SK-N-SH (cell line): ENCODE data around the gene ADISSP. TPM values are rescaled to one million over a fixed set of nuclear protein-coding genes. Genes with fewer than 3 reads are reported as not detected.
A peak's percentile ranks its signal among the peaks of the same experiment; 100 is the strongest.

Experiments used
- CTCF ChIA-PET: fragments of 300-600, 350-600 bp; formaldehyde crosslinking; extraction: SDS; loops from one replicate; lab custom pipeline; 2021; lab: Yijun Ruan, JAX
- POLR2A ChIA-PET: fragments of 350-600 bp; sonication (Branson Sonifier 250); formaldehyde crosslinking; extraction: SDS; loops from one replicate; lab custom pipeline; 2020; ENCODE audit warnings: antibody characterized with exemption, inconsistent platforms; lab: Yijun Ruan, JAX
- DNase-seq: peaks from one replicate; pipeline ENCODE4 v3.0.0; 2012
- H2AFZ ChIP-seq: fragments of 200-600 bp; sonication (generic); 2 replicates; pipeline ENCODE4 v1.8.1; 2016; ENCODE audit warnings: antibody characterized with exemption, mild to moderate bottlenecking, low read depth
- H3F3A ChIP-seq: fragments of 200-600 bp; sonication (generic); replicated peaks from 2 replicates; pipeline ENCODE3; 2016; ENCODE audit warnings: antibody characterized with exemption, mild to moderate bottlenecking; ENCODE audit not compliant: insufficient read depth
- H3K27ac ChIP-seq, 2 experiments: fragments of 200-500 bp in 1 of 2; fragments of 200-600 bp in 1 of 2; sonication (Bioruptor generic) in 1 of 2; sonication (generic), shearing (Covaris generic) in 1 of 2; 2 replicates each; pipeline versions ENCODE4 v1.5.1 to v1.6.1; 2014 to 2016; ENCODE audit warnings: low read depth in 2 of 2, inconsistent platforms in 1 of 2, low read length in 1 of 2, mild to moderate bottlenecking in 1 of 2, mixed read lengths in 1 of 2
- H3K27me3 ChIP-seq: fragments of 200-600 bp; sonication (generic), shearing (Covaris generic); 2 replicates; pipeline ENCODE4 v1.6.1; 2016; ENCODE audit warnings: mixed run types; ENCODE audit not compliant: insufficient read depth
- H3K36me3 ChIP-seq, 2 experiments: fragments of 200-500 bp in 1 of 2; fragments of 200-600 bp in 1 of 2; sonication (Bioruptor generic) in 1 of 2; sonication (generic) in 1 of 2; replicated peaks in 1 of 2; 2 replicates each; pipeline versions ENCODE3 to v1.5.1; 2014 to 2016; ENCODE audit warnings: low read length in 1 of 2, mild to moderate bottlenecking in 1 of 2; ENCODE audit not compliant: insufficient read depth in 2 of 2, control insufficient read depth in 1 of 2
- H3K4me1 ChIP-seq, 2 experiments: fragments of 200-500 bp in 1 of 2; fragments of 200-600 bp in 1 of 2; sonication (Bioruptor generic) in 1 of 2; sonication (generic), shearing (Covaris generic) in 1 of 2; 2 replicates each; pipeline versions ENCODE4 v1.5.1 to v1.6.1; 2014 to 2016; ENCODE audit warnings: low read depth in 1 of 2, low read length in 1 of 2, mixed run types in 1 of 2; ENCODE audit not compliant: insufficient read depth in 2 of 2, control insufficient read depth in 1 of 2
- H3K4me2 ChIP-seq: fragments of 200-600 bp; sonication (generic), shearing (Covaris generic); 2 replicates; pipeline ENCODE4 v1.6.1; 2017; ENCODE audit warnings: mixed run types
- H3K4me3 ChIP-seq, 2 experiments: fragments of 200-500 bp in 1 of 2; fragments of 200-600 bp in 1 of 2; sonication (Bioruptor generic) in 1 of 2; sonication (generic), shearing (Covaris generic) in 1 of 2; 2 replicates each; pipeline versions ENCODE4 v1.5.1 to v1.8.1; 2014 to 2016; ENCODE audit warnings: low read depth in 2 of 2, inconsistent platforms in 1 of 2, low read length in 1 of 2, mild to moderate bottlenecking in 1 of 2, mixed read lengths in 1 of 2, moderate library complexity in 1 of 2
- H3K79me2 ChIP-seq: fragments of 200-600 bp; sonication (generic); 2 replicates; pipeline ENCODE4 v1.8.1; 2017; ENCODE audit warnings: mild to moderate bottlenecking; ENCODE audit not compliant: insufficient read depth
- H3K9ac ChIP-seq: fragments of 200-600 bp; sonication (generic); 2 replicates; pipeline ENCODE4 v1.6.1; 2017; ENCODE audit warnings: mixed run types
- H3K9me2 ChIP-seq: fragments of 200-600 bp; sonication (generic); 2 replicates; pipeline ENCODE4 v1.6.1; 2017; ENCODE audit warnings: mixed run types
- H3K9me3 ChIP-seq: fragments of 200-600 bp; sonication (generic); 2 replicates; pipeline ENCODE4 v1.6.1; 2017; ENCODE audit warnings: mixed run types, mild to moderate bottlenecking, moderate library complexity
- H4K20me1 ChIP-seq: fragments of 200-600 bp; sonication (generic); 2 replicates; pipeline ENCODE4 v1.6.1; 2017; ENCODE audit warnings: mild to moderate bottlenecking, mixed run types; ENCODE audit not compliant: insufficient read depth
- EP300 ChIP-seq, 2 experiments: IDR thresholded peaks; 2 replicates each; pipeline versions ENCODE4 v1.4.0 to v1.6.1; 2012; ENCODE audit warnings: borderline replicate concordance in 1 of 2, low read depth in 1 of 2, low read length in 1 of 2
- EZH2phosphoT487 ChIP-seq: fragments of 200-600 bp; sonication (generic); IDR thresholded peaks from 2 replicates; pipeline ENCODE4 v1.6.1; 2017; ENCODE audit warnings: low read depth, mixed run types, mild to moderate bottlenecking, antibody characterized with exemption, moderate library complexity, borderline replicate concordance
- GABPA ChIP-seq: IDR thresholded peaks from 2 replicates; pipeline ENCODE4 v1.4.0; 2012; ENCODE audit warnings: low read depth, mild to moderate bottlenecking
- MEF2A ChIP-seq: IDR thresholded peaks from 2 replicates; pipeline ENCODE4 v1.4.0; 2012; ENCODE audit warnings: low read depth, borderline replicate concordance
- NFIC ChIP-seq: IDR thresholded peaks from 2 replicates; pipeline ENCODE4 v1.4.0; 2012; ENCODE audit warnings: borderline replicate concordance
- TEAD4 ChIP-seq: IDR thresholded peaks from 2 replicates; pipeline ENCODE4 v1.4.0; 2012; ENCODE audit warnings: mild to moderate bottlenecking, borderline replicate concordance; ENCODE audit not compliant: insufficient read depth
- YY1 ChIP-seq: IDR thresholded peaks from 2 replicates; pipeline ENCODE4 v1.4.0; 2012; ENCODE audit warnings: low read depth, mild to moderate bottlenecking
- WGBS: methylation state at CpG from one replicate; pipeline ENCODE4 v1.1.6; 2017; ENCODE audit warnings: low lambda C conversion rate; 5-methylcytosine and 5-hydroxymethylcytosine counted together
- polyA plus RNA-seq, 3 experiments: library from polyadenylated mRNA; depleted of rRNA; stranded (reverse); fragments of >200 nt; gene quantifications; 2 replicates each; pipeline ENCODE4 v1.2.3, GENCODE V29; 2012
- TF ChIP-seq, protein P1 (sequence below): IDR thresholded peaks from 2 replicates; pipeline ENCODE4 v1.6.1; 2012; ENCODE audit warnings: mild to moderate bottlenecking, low read depth, low read length, moderate library complexity
- TF ChIP-seq, protein P2 (sequence below): IDR thresholded peaks from 2 replicates; pipeline ENCODE4; 2012
- TF ChIP-seq, protein P3 (sequence below): IDR thresholded peaks from 2 replicates; pipeline ENCODE4 v1.4.0; 2012; ENCODE audit warnings: low read depth, borderline replicate concordance

The ADISSP gene
- polyA plus RNA-seq, 1 of the 3 experiments (the other 2 are of a cell fraction) = 73.9 TPM

DNA sequence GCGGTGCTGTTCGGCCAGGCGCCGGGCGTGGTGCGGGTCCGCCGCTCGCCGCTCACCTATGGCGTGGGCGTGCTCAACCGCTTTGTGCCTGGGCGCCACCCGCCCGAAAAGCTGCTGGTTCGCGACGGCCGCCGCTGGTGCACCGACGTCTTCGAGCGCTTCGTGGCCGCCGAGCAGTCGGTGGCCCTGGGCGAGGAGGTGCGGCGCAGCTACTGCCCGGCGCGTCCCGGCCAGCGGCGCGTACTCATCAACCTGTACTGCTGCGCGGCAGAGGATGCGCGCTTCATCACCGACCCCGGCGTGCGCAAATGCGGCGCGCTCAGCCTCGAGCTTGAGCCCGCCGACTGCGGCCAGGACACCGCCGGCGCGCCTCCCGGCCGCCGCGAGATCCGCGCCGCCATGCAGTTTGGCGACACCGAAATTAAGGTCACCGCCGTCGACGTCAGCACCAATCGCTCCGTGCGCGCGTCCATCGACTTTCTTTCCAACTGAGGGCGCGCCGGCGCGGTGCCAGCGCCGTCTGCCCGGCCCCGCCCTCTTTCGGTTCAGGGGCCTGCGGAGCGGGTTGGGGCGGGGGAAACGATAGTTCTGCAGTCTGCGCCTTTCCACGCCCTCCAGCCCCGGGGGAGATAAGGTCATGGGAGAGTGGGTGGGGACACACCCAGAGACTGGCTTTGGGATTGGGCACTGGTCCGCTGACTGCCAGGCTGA lies 15.7 kb downstream of the ADISSP start:
- no peaks in the 10 kb centered on the region for H3F3A ChIP-seq
- peak; percentile 56 for DNase-seq
- ChIA-PET POLR2A (interaction anchor here (3.6 kb wide), 1 partner anchor 16 kb away, joined by 13 read pairs; the partner anchor contains the start of gene ADISSP), CTCF (interaction anchor here (0.7 to 9.8 kb wide), 13 partner anchors 11 to 103 kb away, joined by 3 to 151 read pairs (median 8); partner anchors contain the start of genes ADISSP, AP5S1, GFRA4 and SPEF1)
- TF ChIP-seq GABPA = no peak
- no peak overlapping the region for H3K4me2 ChIP-seq
- no peak overlapping the region for H3K9ac ChIP-seq
- H3K9me2 ChIP-seq = no peaks in the 10 kb centered on the region
- no peaks in the 10 kb centered on the region for H3K79me2 ChIP-seq
- H2AFZ ChIP-seq = no peak overlapping the region
- no peak overlapping the region for H3K4me3 ChIP-seq
- no peaks in the 10 kb centered on the region for H3K27me3 ChIP-seq
- H3K9me3 ChIP-seq = no peaks in the 10 kb centered on the region
- H3K4me1 ChIP-seq = peaks cover 0 to 6% of the 10 kb centered on the region in 2 experiments; a peak in 1 of 4 replicates
- H3K36me3 ChIP-seq = peaks cover 4 to 10% of the 10 kb centered on the region in 2 experiments
- 90% methylated on average over 81 of the region's 95 CpGs for WGBS
- no peak overlapping the region for H3K27ac ChIP-seq
- H4K20me1 ChIP-seq = no peaks in the 10 kb centered on the region

DNA sequence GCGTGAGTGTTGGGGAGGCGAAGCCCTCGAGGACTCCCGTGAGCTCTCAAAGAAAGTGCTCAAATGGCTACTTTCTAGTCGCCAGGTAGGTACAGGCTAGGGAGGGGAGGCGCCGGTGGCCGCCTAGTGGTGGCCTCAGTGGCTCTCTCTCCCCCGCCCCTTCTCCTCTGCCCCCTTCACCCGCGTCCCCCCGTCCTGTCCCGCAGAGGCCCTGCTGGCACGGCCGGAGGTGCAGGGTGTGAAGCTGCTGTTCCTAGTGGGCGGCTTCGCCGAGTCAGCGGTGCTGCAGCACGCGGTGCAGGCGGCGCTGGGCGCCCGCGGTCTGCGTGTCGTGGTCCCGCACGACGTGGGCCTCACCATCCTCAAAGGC lies 16.3 kb downstream of the ADISSP start:
- Histone ChIP-seq H3K27ac (no peak overlapping the region), H2AFZ (no peak overlapping the region), H3K36me3 (peaks cover 0 to 7% of the 10 kb centered on the region in 2 experiments), H3K4me3 (no peak overlapping the region), H3K9me3 (no peaks in the 10 kb centered on the region), H3K4me2 (no peak overlapping the region), H3K9ac (no peak overlapping the region), H3K79me2 (no peaks in the 10 kb centered on the region), H3F3A (no peaks in the 10 kb centered on the region), H4K20me1 (no peaks in the 10 kb centered on the region), H3K27me3 (no peaks in the 10 kb centered on the region), H3K9me2 (no peaks in the 10 kb centered on the region), H3K4me1 (peaks cover 0 to 6% of the 10 kb centered on the region in 2 experiments; a peak in 1 of 4 replicates)
- CTCF ChIA-PET = interaction anchor here (0.7 to 9.8 kb wide), 11 partner anchors 11 to 104 kb away, joined by 3 to 151 read pairs (median 9); partner anchors contain the start of genes ADISSP, AP5S1, GFRA4 and SPEF1
- DNase-seq = no peak
- WGBS = 95% methylated on average over 31 of the region's 31 CpGs
- TF ChIP-seq TEAD4 (no peak), EP300 (IDR thresholded peaks at IDR 0.05; ENCODE audit: borderline replicate concordance in 1 of 2, low read depth in 1 of 2, low read length in 1 of 2) (no peak), YY1 (no peak), NFIC (no peak), EZH2phosphoT487 (no peak), MEF2A (no peak)
- TF ChIP-seq, protein P1, sequence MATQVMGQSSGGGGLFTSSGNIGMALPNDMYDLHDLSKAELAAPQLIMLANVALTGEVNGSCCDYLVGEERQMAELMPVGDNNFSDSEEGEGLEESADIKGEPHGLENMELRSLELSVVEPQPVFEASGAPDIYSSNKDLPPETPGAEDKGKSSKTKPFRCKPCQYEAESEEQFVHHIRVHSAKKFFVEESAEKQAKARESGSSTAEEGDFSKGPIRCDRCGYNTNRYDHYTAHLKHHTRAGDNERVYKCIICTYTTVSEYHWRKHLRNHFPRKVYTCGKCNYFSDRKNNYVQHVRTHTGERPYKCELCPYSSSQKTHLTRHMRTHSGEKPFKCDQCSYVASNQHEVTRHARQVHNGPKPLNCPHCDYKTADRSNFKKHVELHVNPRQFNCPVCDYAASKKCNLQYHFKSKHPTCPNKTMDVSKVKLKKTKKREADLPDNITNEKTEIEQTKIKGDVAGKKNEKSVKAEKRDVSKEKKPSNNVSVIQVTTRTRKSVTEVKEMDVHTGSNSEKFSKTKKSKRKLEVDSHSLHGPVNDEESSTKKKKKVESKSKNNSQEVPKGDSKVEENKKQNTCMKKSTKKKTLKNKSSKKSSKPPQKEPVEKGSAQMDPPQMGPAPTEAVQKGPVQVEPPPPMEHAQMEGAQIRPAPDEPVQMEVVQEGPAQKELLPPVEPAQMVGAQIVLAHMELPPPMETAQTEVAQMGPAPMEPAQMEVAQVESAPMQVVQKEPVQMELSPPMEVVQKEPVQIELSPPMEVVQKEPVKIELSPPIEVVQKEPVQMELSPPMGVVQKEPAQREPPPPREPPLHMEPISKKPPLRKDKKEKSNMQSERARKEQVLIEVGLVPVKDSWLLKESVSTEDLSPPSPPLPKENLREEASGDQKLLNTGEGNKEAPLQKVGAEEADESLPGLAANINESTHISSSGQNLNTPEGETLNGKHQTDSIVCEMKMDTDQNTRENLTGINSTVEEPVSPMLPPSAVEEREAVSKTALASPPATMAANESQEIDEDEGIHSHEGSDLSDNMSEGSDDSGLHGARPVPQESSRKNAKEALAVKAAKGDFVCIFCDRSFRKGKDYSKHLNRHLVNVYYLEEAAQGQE = no peak
- TF ChIP-seq, protein P2, sequence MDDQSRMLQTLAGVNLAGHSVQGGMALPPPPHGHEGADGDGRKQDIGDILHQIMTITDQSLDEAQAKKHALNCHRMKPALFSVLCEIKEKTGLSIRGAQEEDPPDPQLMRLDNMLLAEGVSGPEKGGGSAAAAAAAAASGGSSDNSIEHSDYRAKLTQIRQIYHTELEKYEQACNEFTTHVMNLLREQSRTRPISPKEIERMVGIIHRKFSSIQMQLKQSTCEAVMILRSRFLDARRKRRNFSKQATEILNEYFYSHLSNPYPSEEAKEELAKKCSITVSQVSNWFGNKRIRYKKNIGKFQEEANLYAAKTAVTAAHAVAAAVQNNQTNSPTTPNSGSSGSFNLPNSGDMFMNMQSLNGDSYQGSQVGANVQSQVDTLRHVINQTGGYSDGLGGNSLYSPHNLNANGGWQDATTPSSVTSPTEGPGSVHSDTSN = no peak
- TF ChIP-seq, protein P3, sequence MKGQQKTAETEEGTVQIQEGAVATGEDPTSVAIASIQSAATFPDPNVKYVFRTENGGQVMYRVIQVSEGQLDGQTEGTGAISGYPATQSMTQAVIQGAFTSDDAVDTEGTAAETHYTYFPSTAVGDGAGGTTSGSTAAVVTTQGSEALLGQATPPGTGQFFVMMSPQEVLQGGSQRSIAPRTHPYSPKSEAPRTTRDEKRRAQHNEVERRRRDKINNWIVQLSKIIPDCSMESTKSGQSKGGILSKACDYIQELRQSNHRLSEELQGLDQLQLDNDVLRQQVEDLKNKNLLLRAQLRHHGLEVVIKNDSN = no peak
- POLR2A ChIA-PET = interaction anchor here (3.6 kb wide), 1 partner anchor 17 kb away, joined by 13 read pairs; the partner anchor contains the start of gene ADISSP
